HepG2 (cell line): ENCODE data around the gene PRDX3. TPM values are rescaled to one million over a fixed set of nuclear protein-coding genes. Genes with fewer than 3 reads are reported as not detected.
A peak's percentile ranks its signal among the peaks of the same experiment; 100 is the strongest.

Experiments used
- CHCHD3 ChIP-seq: sonication (generic); formaldehyde crosslinking; IDR thresholded peaks from 2 replicates; pipeline ENCODE4 v1.8.0; 2022; ENCODE audit warnings: mild to moderate bottlenecking, missing genetic modification reagents, moderate library complexity
- FOSL2 ChIP-seq: sonication (generic); formaldehyde crosslinking; IDR thresholded peaks from 2 replicates; pipeline ENCODE4 v1.4.0; 2020; ENCODE audit warnings: missing genetic modification reagents
- ISL2 ChIP-seq: sonication (generic); formaldehyde crosslinking; IDR thresholded peaks from 2 replicates; pipeline ENCODE4 v1.5.0; 2020; ENCODE audit warnings: missing genetic modification reagents
- RCOR2 ChIP-seq: IDR thresholded peaks from 2 replicates; pipeline ENCODE4 v1.6.1; 2016; ENCODE audit warnings: missing biosample characterization, missing genetic modification reagents
- RNF2 ChIP-seq: fragments of 450-650 bp; conservative IDR thresholded peaks from 2 replicates; pipeline ENCODE4 v1.6.1; 2016; ENCODE audit warnings: low read depth
- U2AF1 ChIP-seq: fragments of 200-400 bp; formaldehyde crosslinking; optimal IDR thresholded peaks from 2 replicates; pipeline ENCODE3; 2017; ENCODE audit warnings: mild to moderate bottlenecking, low read depth, low read length
- ZFP36L2 ChIP-seq: sonication (generic); formaldehyde crosslinking; IDR thresholded peaks from 2 replicates; pipeline ENCODE4 v1.4.0; 2020; ENCODE audit warnings: missing genetic modification reagents
- ZMYM3 ChIP-seq: sonication (generic); formaldehyde crosslinking; IDR thresholded peaks from 2 replicates; pipeline ENCODE4 v1.5.1; 2020; ENCODE audit warnings: mild to moderate bottlenecking, missing genetic modification reagents
- ZNF232 ChIP-seq: sonication (generic); formaldehyde crosslinking; IDR thresholded peaks from 2 replicates; pipeline ENCODE4 v1.4.0; 2020; ENCODE audit warnings: missing genetic modification reagents, borderline replicate concordance
- ZNF263 ChIP-seq: sonication (generic); formaldehyde crosslinking; IDR thresholded peaks from 2 replicates; pipeline ENCODE4 v1.4.0; 2020; ENCODE audit warnings: missing genetic modification reagents
- ZNF30 ChIP-seq: sonication (generic); formaldehyde crosslinking; IDR thresholded peaks from 2 replicates; pipeline ENCODE4 v1.5.0; 2020; ENCODE audit warnings: mild to moderate bottlenecking, missing genetic modification reagents
- ZNF337 ChIP-seq: sonication (generic); formaldehyde crosslinking; IDR thresholded peaks from 2 replicates; pipeline ENCODE4 v1.5.1; 2020; ENCODE audit warnings: missing genetic modification reagents, low read depth, mild to moderate bottlenecking, borderline replicate concordance
- ZNF451 ChIP-seq: sonication (generic); formaldehyde crosslinking; IDR thresholded peaks from 2 replicates; pipeline ENCODE4 v1.5.0; 2020; ENCODE audit warnings: mild to moderate bottlenecking, missing genetic modification reagents
- ZNF484 ChIP-seq: sonication (generic); formaldehyde crosslinking; IDR thresholded peaks from 2 replicates; pipeline ENCODE4 v1.5.1; 2020; ENCODE audit warnings: mild to moderate bottlenecking, low read depth, missing genetic modification reagents, borderline replicate concordance
- ZNF547 ChIP-seq: sonication (generic); formaldehyde crosslinking; IDR thresholded peaks from 2 replicates; pipeline ENCODE4 v1.5.1; 2020; ENCODE audit warnings: mild to moderate bottlenecking, missing genetic modification reagents
- ZNF724P ChIP-seq: sonication (generic); formaldehyde crosslinking; IDR thresholded peaks from 2 replicates; pipeline ENCODE4 v1.8.0; 2022; ENCODE audit warnings: missing genetic modification reagents, borderline replicate concordance
- polyA plus RNA-seq, 8 experiments: library from polyadenylated mRNA; depleted of rRNA in 3 of 8; stranded (reverse) in 7 of 8; unstranded in 1 of 8; fragments of >200 nt; fragmentation: Illumina TruSeq in 4 of 8; extraction: Trizol in 4 of 8; gene quantifications; 2 replicates each; pipeline versions ENCODE4 v1.2.1 to v1.2.3, GENCODE V29; 2011 to 2016; ENCODE audit warnings: low read depth in 4 of 8, missing spikeins in 1 of 8, mixed read lengths in 1 of 8; ENCODE audit not compliant: insufficient read depth in 1 of 8
- total RNA-seq, 5 experiments: library from RNA; depleted of rRNA; stranded (reverse); fragments of >200 nt; fragmentation: Illumina TruSeq; extraction: Trizol; gene quantifications; 2 replicates each; pipeline ENCODE4 v1.2.3, GENCODE V29; 2016; ENCODE audit warnings: low read depth in 1 of 5
- TF ChIP-seq, protein P1 (sequence below): sonication (generic); formaldehyde crosslinking; IDR thresholded peaks from 2 replicates; pipeline ENCODE4 v1.4.0; 2020; ENCODE audit warnings: missing genetic modification reagents, borderline replicate concordance
- TF ChIP-seq, protein P2 (sequence below): sonication (generic); formaldehyde crosslinking; IDR thresholded peaks from 2 replicates; pipeline ENCODE4 v1.4.0; 2020; ENCODE audit warnings: missing genetic modification reagents
- TF ChIP-seq, protein P3 (sequence below): fragments of 450-650 bp; IDR thresholded peaks from 2 replicates; pipeline ENCODE4 v1.6.1; 2017; ENCODE audit warnings: mild to moderate bottlenecking

PRDX3 gene
- total and polyA plus RNA-seq, 2 of the 13 experiments (the other 11 are each of a cell fraction or from before 2014, with no cell fraction given), result 407 to 565 TPM

- TF ChIP-seq ZNF484 (CRISPR knock-in tag) (no peak), ZNF337 (CRISPR knock-in tag) (no peak), ZNF30 (CRISPR knock-in tag) (no peak), ZMYM3 (peak; percentile 99), FOSL2 (CRISPR knock-in tag) (peak; percentile 16; the same call in 1 of the 2 replicates), ZNF451 (CRISPR knock-in tag) (no peak), ZFP36L2 (CRISPR knock-in tag) (no peak), RNF2 (no peak), CHCHD3 (CRISPR knock-in tag) (no peak), ZNF263 (no peak), ZNF547 (CRISPR knock-in tag) (no peak; the same call in 1 of the 2 replicates), ZNF724P (CRISPR knock-in tag) (no peak), U2AF1 (no peak), ZNF232 (CRISPR knock-in tag) (no peak; the same call in 1 of the 2 replicates), ISL2 (CRISPR knock-in tag) (no peak), RCOR2 (CRISPR knock-in tag) (peak; percentile 87)
- TF ChIP-seq, protein P1, sequence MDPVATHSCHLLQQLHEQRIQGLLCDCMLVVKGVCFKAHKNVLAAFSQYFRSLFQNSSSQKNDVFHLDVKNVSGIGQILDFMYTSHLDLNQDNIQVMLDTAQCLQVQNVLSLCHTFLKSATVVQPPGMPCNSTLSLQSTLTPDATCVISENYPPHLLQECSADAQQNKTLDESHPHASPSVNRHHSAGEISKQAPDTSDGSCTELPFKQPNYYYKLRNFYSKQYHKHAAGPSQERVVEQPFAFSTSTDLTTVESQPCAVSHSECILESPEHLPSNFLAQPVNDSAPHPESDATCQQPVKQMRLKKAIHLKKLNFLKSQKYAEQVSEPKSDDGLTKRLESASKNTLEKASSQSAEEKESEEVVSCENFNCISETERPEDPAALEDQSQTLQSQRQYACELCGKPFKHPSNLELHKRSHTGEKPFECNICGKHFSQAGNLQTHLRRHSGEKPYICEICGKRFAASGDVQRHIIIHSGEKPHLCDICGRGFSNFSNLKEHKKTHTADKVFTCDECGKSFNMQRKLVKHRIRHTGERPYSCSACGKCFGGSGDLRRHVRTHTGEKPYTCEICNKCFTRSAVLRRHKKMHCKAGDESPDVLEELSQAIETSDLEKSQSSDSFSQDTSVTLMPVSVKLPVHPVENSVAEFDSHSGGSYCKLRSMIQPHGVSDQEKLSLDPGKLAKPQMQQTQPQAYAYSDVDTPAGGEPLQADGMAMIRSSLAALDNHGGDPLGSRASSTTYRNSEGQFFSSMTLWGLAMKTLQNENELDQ (CRISPR knock-in tag), result no peak
- TF ChIP-seq, protein P2, sequence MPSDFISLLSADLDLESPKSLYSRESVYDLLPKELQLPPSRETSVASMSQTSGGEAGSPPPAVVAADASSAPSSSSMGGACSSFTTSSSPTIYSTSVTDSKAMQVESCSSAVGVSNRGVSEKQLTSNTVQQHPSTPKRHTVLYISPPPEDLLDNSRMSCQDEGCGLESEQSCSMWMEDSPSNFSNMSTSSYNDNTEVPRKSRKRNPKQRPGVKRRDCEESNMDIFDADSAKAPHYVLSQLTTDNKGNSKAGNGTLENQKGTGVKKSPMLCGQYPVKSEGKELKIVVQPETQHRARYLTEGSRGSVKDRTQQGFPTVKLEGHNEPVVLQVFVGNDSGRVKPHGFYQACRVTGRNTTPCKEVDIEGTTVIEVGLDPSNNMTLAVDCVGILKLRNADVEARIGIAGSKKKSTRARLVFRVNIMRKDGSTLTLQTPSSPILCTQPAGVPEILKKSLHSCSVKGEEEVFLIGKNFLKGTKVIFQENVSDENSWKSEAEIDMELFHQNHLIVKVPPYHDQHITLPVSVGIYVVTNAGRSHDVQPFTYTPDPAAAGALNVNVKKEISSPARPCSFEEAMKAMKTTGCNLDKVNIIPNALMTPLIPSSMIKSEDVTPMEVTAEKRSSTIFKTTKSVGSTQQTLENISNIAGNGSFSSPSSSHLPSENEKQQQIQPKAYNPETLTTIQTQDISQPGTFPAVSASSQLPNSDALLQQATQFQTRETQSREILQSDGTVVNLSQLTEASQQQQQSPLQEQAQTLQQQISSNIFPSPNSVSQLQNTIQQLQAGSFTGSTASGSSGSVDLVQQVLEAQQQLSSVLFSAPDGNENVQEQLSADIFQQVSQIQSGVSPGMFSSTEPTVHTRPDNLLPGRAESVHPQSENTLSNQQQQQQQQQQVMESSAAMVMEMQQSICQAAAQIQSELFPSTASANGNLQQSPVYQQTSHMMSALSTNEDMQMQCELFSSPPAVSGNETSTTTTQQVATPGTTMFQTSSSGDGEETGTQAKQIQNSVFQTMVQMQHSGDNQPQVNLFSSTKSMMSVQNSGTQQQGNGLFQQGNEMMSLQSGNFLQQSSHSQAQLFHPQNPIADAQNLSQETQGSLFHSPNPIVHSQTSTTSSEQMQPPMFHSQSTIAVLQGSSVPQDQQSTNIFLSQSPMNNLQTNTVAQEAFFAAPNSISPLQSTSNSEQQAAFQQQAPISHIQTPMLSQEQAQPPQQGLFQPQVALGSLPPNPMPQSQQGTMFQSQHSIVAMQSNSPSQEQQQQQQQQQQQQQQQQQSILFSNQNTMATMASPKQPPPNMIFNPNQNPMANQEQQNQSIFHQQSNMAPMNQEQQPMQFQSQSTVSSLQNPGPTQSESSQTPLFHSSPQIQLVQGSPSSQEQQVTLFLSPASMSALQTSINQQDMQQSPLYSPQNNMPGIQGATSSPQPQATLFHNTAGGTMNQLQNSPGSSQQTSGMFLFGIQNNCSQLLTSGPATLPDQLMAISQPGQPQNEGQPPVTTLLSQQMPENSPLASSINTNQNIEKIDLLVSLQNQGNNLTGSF (CRISPR knock-in tag), result peak; percentile 13; the same call in 1 of the 2 replicates
- TF ChIP-seq, protein P3, sequence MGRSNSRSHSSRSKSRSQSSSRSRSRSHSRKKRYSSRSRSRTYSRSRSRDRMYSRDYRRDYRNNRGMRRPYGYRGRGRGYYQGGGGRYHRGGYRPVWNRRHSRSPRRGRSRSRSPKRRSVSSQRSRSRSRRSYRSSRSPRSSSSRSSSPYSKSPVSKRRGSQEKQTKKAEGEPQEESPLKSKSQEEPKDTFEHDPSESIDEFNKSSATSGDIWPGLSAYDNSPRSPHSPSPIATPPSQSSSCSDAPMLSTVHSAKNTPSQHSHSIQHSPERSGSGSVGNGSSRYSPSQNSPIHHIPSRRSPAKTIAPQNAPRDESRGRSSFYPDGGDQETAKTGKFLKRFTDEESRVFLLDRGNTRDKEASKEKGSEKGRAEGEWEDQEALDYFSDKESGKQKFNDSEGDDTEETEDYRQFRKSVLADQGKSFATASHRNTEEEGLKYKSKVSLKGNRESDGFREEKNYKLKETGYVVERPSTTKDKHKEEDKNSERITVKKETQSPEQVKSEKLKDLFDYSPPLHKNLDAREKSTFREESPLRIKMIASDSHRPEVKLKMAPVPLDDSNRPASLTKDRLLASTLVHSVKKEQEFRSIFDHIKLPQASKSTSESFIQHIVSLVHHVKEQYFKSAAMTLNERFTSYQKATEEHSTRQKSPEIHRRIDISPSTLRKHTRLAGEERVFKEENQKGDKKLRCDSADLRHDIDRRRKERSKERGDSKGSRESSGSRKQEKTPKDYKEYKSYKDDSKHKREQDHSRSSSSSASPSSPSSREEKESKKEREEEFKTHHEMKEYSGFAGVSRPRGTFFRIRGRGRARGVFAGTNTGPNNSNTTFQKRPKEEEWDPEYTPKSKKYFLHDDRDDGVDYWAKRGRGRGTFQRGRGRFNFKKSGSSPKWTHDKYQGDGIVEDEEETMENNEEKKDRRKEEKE, result no peak
Observed at GRCh38 chr10:119205894-119206602, 27.4 kb upstream of the PRDX3 start (continued).
